HFF-Myc (cell line): ENCODE results near the gene NANS.
"Not testable (repeated sequence)": the region's sequence is repeated elsewhere in the genome, so short reads cannot be mapped to it uniquely, and the experiment has no call there.

ENCODE experiments used
- DNase-seq: peaks from one replicate; pipeline ENCODE4 v3.0.0-alpha.2; 2011; ENCODE audit warnings: low read depth; ENCODE audit errors: extremely low read depth
- H3K4me3 ChIP-seq: replicated peaks from 2 replicates; pipeline ENCODE4 v1.5.1; 2011; ENCODE audit warnings: low read depth, mild to moderate bottlenecking, control low read depth, low read length
- CTCF ChIP-seq: IDR thresholded peaks from 2 replicates; pipeline ENCODE4 v1.5.1; 2012; ENCODE audit warnings: mild to moderate bottlenecking, low read depth, low read length, control low read depth; ENCODE audit errors: missing control alignments

NANS gene

GRCh38 chr9:98104445-98104881 is 47.9 kb downstream of the NANS start:
- no peak overlapping the region for H3K4me3 ChIP-seq

DNA sequence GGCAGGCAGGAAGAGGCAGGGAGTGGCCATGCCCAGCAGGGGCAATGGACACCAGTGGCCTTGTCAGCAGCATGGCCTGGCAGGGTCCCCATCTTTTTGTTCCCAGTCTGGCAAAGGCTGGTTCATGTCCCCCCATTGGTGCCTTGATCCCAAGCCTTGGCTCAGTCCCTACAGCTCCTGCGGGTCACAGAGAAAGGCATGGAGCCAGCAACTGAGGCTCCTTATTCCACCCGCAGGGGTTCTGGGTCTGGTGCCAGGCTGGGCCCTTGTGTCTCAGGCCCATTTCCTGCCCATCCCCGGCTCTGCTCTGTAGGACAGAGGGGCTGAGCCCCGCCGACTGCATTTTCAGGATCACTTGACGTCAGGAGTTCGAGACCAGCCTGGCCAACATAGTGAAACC is 48.5 kb downstream of the NANS start:
- H3K4me3 ChIP-seq: no peak overlapping the region

More at GRCh38 chr9:98104445-98104881, 47.9 kb downstream of the NANS start:
- TF ChIP-seq CTCF: no peak
- DNase-seq: no peak

GRCh38 chr9:98107926-98108325 is 51.4 kb downstream of the NANS start:
- DNase-seq: no peak
- no peak for TF ChIP-seq CTCF

More for the DNA sequence above, 48.5 kb downstream of the NANS start:
- TF ChIP-seq CTCF: no peak
- no peak for DNase-seq

DNA sequence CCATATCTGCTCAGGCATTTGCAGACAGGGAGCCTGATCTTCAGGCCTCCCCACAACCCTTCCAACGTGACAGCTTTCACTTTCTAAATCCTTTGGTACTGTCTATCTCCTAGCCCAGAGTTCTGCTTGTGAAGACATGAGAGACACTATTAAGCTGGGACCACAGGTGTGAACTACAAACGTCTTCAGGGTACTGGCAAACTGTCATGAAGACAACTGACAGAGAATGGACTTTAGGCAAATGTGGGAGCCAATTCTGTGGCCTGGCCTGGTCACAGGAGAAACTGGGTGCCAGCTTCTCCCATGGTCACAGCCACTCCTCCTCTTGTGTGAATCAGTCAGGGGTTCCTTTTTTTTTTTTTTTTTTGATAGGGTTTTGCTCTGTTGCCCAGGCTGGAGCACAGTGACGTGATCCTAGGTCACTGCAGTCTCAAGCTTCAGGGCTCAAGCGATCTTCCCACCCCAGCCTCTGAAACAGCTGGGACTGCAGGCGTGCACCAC is 52.0 kb downstream of the NANS start:
- H3K4me3 ChIP-seq: no peak overlapping the region
- no peak for DNase-seq
- no peak for TF ChIP-seq CTCF

More at GRCh38 chr9:98107926-98108325, 51.4 kb downstream of the NANS start:
- no peak overlapping the region for H3K4me3 ChIP-seq

GRCh38 chr9:98109052-98109451 is 52.5 kb downstream of the NANS start:
- no peak for DNase-seq
- no peak overlapping the region for H3K4me3 ChIP-seq
- TF ChIP-seq CTCF: no peak

DNA sequence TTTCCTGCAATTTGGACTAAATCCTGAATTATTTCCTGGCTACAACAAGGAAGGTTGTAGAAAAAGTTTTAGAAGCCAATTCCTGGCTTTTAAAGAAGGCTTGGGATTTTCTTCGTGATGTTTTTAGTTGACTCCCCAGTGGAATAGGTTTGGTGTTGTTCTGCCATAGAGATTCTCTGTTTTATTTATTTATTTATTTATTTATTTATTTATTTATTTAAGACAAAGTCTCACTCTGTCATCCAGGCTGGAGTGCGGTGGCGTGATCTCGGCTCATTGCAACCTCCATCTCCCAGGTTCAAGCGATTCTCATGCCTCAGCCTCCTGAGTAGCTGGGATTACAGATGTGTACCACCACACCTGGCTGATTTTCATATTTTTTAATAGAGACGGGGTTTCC is 60.6 kb downstream of the NANS start:
- H3K4me3 ChIP-seq: peak overlapping the region; percentile 82; the same call in 1 of the 2 replicates
- not testable (repeated sequence) for DNase-seq

DNA sequence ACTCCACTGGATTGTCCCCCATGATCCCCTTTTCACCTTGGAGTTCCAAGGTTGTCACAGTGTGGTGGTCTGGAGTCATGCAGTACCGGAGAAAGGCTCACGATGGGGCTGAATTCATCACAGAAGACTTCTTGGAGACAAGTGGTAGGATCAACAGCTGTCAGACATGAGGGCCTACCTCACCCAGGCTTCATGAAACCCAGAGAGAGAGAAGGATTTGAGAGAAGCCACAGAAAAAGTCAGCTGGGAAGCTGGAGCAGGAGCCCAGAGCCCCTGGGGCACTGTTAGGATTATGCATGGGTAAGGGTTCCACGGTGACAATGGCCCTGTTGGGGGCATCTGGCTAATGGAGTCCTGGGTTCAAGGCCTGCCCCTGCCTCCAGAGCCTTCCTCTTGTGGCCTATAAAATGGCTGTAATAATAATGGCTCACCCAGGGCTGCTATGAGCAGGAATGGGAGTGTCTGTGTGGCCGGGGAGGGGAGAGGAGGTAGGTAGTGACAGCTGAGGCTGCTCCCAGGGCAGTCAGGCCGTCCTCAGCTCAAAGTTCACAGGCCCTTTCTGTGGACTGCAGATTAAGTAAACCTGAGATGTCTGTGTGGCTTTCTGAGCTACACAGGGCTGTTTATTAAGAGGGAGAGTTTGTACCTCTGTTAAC is 61.6 kb downstream of the NANS start:
- TF ChIP-seq CTCF: peak; percentile 36
- peak overlapping the region; percentile 82 for H3K4me3 ChIP-seq
- DNase-seq: peak; percentile 45
